Measurements from ENCODE around the gene DMAP1. TPM values are rescaled to one million over a fixed set of nuclear protein-coding genes. Genes with fewer than 3 reads are reported as not detected.

DMAP1 gene
- total and polyA plus RNA-seq, 2 of the 8 experiments (the other 6 are each of a cell fraction or from before 2014, with no cell fraction given) = 36.4 to 42.4 TPM

- H3K27ac ChIP-seq (ENCODE audit: low read depth, low read length) = no peak overlapping the region
- H3K9me3 ChIP-seq (ENCODE audit: insufficient read depth in 2 of 2, low read depth in 1 of 2, low read length in 1 of 2) = peaks cover 20 to 24% of the 10 kb centered on the region in 2 experiments
Measured at GRCh38 chr1:44229435-44230167, 16.3 kb downstream of the DMAP1 start.

More at GRCh38 chr1:44229435-44230167, 16.3 kb downstream of the DMAP1 start:
- POLR2A ChIA-PET (ENCODE audit: partially characterized antibody) = no interaction called here
- H4K20me1 ChIP-seq (replicated peaks in 1 of 2; ENCODE audit: control insufficient read depth in 1 of 2, insufficient read depth in 2 of 2, low read length in 2 of 2) = no peaks in the 10 kb centered on the region
- no peak overlapping the region for H2BK120ac ChIP-seq (replicated peaks; ENCODE audit: low read depth, low read length)
- WGBS, 2 experiments (ENCODE audit: extremely low coverage in 1 of 2, insufficient coverage in 1 of 2, insufficient read length in 1 of 2, insufficient replicate concordance in 2 of 2, low coverage in 1 of 2, low lambda C conversion rate in 2 of 2, missing lambda C conversion rate in 1 of 2) = 96% methylated on average over 14 of the region's 16 CpGs; no CpG with 5 or more reads in 1 of the 2 experiments
- H3K4ac ChIP-seq (replicated peaks; ENCODE audit: insufficient read length, low read depth, low read length) = no peak overlapping the region
- FAIRE-seq = no peak
- no peak overlapping the region for H3K14ac ChIP-seq (ENCODE audit: insufficient read length)
- H4K91ac ChIP-seq (replicated peaks; ENCODE audit: insufficient read length, low read length) = no peak overlapping the region
- no peak for DNase-seq (ENCODE audit: low read depth in 1 of 2, low spot score in 2 of 2)
- TF ChIP-seq SAP30 (IDR thresholded peaks at IDR 0.05; ENCODE audit: insufficient read depth, insufficient replicate concordance, low read length) (no peak), HDAC6 (IDR thresholded peaks at IDR 0.05; ENCODE audit: low read depth, low read length) (no peak), RAD21 (IDR thresholded peaks at IDR 0.05 in 1 of 2, conservative IDR thresholded peaks at IDR 0.05 in 1 of 2; ENCODE audit: low read depth in 2 of 2, low read length in 2 of 2) (no peak), TAF1 (IDR thresholded peaks at IDR 0.05; ENCODE audit: low read depth, low read length) (no peak), ATF2 (IDR thresholded peaks at IDR 0.05; ENCODE audit: low read length) (no peak), POU5F1 (IDR thresholded peaks at IDR 0.05; ENCODE audit: low read depth, low read length) (no peak), POLR2A (IDR thresholded peaks at IDR 0.05; ENCODE audit: control extremely low read depth in 1 of 2, low read depth in 2 of 2, low read length in 2 of 2) (no peak), BRCA1 (IDR thresholded peaks at IDR 0.05; ENCODE audit: low read depth, low read length) (no peak), SIN3A (conservative IDR thresholded peaks at IDR 0.05 in 1 of 2, IDR thresholded peaks at IDR 0.05 in 1 of 2; ENCODE audit: low read depth in 1 of 2, low read length in 2 of 2) (no peak)
- no peak overlapping the region for H3K4me2 ChIP-seq (ENCODE audit: insufficient read depth in 1 of 2, low read depth in 2 of 2, low read length in 2 of 2)
- no peak overlapping the region for H2BK15ac ChIP-seq (ENCODE audit: low read length)
- H2AK5ac ChIP-seq (ENCODE audit: low read depth, low read length) = no peak overlapping the region
- H3K23ac ChIP-seq (ENCODE audit: insufficient read length) = no peak overlapping the region
- H3K79me2 ChIP-seq (ENCODE audit: control insufficient read depth in 1 of 2, insufficient read depth in 2 of 2, low read length in 2 of 2) = no peaks in the 10 kb centered on the region
- H4K5ac ChIP-seq (ENCODE audit: insufficient read length, low read depth, low read length) = no peak overlapping the region
- H4K8ac ChIP-seq (ENCODE audit: extremely low read depth, insufficient read depth, low read length) = no peak overlapping the region
- no peaks in the 10 kb centered on the region for H3K23me2 ChIP-seq (ENCODE audit: low read depth, low read length)
- H3K56ac ChIP-seq (replicated peaks; ENCODE audit: insufficient read length, low read depth, low read length) = no peak overlapping the region
- no peak overlapping the region for H3K9ac ChIP-seq (replicated peaks in 1 of 4; ENCODE audit: extremely low read depth in 1 of 4, low read depth in 3 of 4, low read length in 3 of 4)
- H2BK20ac ChIP-seq (ENCODE audit: low read length) = no peak overlapping the region
- no peak overlapping the region for H3K18ac ChIP-seq (ENCODE audit: extremely low read depth, low read length)
- peaks cover 0 to 21% (median 4%) of the 10 kb centered on the region in 4 experiments; a peak in 4 of 8 replicates for H3K36me3 ChIP-seq (ENCODE audit: control insufficient read depth in 2 of 4, insufficient read depth in 4 of 4, low read length in 3 of 4)
- H2AFZ ChIP-seq (ENCODE audit: low read length) = no peak overlapping the region
- no peaks in the 10 kb centered on the region for H3K4me1 ChIP-seq (replicated peaks in 1 of 4; ENCODE audit: control insufficient read depth in 3 of 4, insufficient read depth in 4 of 4, low read length in 3 of 4)
- H2BK5ac ChIP-seq (ENCODE audit: low read depth, low read length) = no peak overlapping the region
- CTCF ChIA-PET (ENCODE audit: partially characterized antibody) = interaction anchor here (0.8 to 18.7 kb wide), 5 partner anchors 7 to 423 kb away, joined by 3 to 191 read pairs (median 4); no protein-coding TSS in a partner anchor
- H3K4me3 ChIP-seq (ENCODE audit: extremely low read depth in 1 of 4, insufficient read depth in 2 of 4, low read depth in 3 of 4, low read length in 4 of 4) = no peak overlapping the region
- H3K79me1 ChIP-seq (ENCODE audit: low read depth, low read length) = no peaks in the 10 kb centered on the region
- H2BK12ac ChIP-seq (ENCODE audit: low read depth, low read length) = no peak overlapping the region
- no peaks in the 10 kb centered on the region; a peak in 1 of 7 replicates for H3K27me3 ChIP-seq (replicated peaks in 1 of 4; ENCODE audit: control insufficient read depth in 3 of 4, extremely low read depth in 1 of 4, insufficient read depth in 3 of 4, low read length in 3 of 4)

Data from H1 (cell line).